HFF-Myc (cell line): ENCODE measurements around the gene S100A5.
"Not testable (repeated sequence)": the region's sequence is repeated elsewhere in the genome, so short reads cannot be mapped to it uniquely, and the experiment has no call there.

ENCODE experiments used
- DNase-seq: peaks from one replicate; pipeline ENCODE4 v3.0.0-alpha.2; 2011; ENCODE audit warnings: low read depth; ENCODE audit errors: extremely low read depth
- H3K4me3 ChIP-seq: replicated peaks from 2 replicates; pipeline ENCODE4 v1.5.1; 2011; ENCODE audit warnings: low read depth, mild to moderate bottlenecking, control low read depth, low read length
- TF ChIP-seq, protein P1 (sequence below): IDR thresholded peaks from 2 replicates; pipeline ENCODE4 v1.5.1; 2012; ENCODE audit warnings: mild to moderate bottlenecking, low read depth, low read length, control low read depth; ENCODE audit errors: missing control alignments

Gene S100A5

DNA sequence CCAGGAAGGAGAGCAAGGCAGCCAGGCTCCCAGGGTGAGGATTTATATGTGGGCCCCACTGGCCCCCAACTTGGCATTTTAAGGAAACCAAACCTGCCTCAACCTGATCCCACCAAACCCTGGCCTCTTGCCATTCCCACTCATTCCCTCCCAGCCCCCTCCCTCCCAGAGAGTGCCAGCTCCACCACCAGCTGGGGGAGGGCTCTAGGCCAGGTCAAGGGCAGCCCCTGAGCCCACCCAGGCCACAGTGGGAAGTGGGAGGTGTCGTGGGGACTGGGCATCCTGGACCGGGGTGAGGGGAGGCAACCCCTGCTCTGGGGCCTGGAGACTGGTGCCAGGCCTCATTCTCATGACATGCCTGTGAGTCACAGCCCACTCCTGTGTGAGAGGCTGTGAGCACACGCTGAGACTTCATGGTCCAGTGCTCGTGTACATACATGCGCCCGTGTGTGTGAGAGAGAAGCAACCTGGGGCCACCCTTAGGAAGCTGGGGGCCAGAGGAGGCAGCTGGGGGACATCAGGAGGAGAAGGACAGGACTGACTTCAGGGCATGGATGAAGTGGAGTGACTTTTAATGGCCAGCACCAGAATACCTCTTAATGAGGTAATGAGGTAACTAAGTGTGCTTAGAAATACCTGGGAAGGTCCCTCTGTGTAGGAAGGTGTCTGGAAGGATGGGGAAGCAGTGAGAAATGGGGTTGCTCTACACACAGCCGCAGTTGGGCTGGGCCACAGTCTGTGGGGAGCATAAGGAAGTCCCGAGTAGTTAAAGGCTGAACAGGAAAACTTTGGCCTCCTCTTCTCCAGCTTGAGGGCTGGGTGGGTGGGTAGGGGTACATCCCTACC, 25.0 kb upstream of the S100A5 start, which contains the start of gene S100A2:
Gene S100A2 (minus strand): TSS at position 316 of the 846 bp plus-strand sequence. CDS start 1,967 bp downstream, outside the sequence.
- TF ChIP-seq, protein P1, sequence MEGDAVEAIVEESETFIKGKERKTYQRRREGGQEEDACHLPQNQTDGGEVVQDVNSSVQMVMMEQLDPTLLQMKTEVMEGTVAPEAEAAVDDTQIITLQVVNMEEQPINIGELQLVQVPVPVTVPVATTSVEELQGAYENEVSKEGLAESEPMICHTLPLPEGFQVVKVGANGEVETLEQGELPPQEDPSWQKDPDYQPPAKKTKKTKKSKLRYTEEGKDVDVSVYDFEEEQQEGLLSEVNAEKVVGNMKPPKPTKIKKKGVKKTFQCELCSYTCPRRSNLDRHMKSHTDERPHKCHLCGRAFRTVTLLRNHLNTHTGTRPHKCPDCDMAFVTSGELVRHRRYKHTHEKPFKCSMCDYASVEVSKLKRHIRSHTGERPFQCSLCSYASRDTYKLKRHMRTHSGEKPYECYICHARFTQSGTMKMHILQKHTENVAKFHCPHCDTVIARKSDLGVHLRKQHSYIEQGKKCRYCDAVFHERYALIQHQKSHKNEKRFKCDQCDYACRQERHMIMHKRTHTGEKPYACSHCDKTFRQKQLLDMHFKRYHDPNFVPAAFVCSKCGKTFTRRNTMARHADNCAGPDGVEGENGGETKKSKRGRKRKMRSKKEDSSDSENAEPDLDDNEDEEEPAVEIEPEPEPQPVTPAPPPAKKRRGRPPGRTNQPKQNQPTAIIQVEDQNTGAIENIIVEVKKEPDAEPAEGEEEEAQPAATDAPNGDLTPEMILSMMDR, result no peak
- H3K4me3 ChIP-seq, result no peak within 1 kb of the TSS
- DNase-seq, result peak; percentile 72

DNA sequence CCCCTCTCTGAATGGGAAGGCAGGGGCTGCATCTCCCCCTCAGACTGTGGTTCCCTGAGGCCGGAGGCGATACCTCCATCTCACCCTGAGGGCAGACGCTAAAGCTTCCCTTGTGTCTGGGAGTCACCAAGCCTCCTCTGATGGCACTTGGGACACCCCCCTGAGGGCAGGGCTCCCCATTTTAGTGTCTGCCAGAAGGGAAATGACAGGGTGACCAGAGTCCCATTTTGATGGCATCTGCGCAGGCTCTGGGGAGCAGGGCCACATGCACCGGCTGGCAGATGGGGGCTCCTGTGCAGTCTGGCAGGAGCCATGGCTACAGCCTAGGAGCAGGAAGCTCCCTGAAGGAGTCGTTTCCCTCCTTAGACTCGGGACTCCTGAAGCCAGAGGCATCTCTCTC, 23.3 kb upstream of the S100A5 start:
- no peak overlapping the region for H3K4me3 ChIP-seq
- TF ChIP-seq, protein P1, result no peak

DNA sequence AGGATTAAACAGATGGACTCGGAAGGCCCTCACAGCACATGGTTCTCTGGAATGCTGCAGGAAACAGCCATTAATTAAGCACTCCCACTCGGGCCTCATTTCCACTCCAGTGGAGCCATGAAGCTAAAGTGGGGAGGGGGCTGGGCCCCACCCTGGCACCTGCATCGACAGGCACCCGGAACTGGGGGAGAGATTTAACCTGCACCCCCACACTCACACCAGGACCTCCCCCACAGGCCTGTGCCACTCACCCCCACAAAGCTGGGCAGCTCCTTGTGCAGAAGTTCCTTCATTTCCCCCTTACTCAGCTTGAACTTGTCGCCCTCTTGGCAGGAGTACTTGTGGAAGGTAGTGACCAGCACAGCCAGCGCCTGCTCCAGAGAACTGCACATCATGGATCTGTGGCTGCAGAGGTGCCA, 22.8 kb upstream of the S100A5 start:
- DNase-seq, result no peak
- H3K4me3 ChIP-seq, result no peak overlapping the region
- TF ChIP-seq, protein P1, result no peak

More for the DNA sequence above, 23.3 kb upstream of the S100A5 start:
- DNase-seq, result no peak

DNA sequence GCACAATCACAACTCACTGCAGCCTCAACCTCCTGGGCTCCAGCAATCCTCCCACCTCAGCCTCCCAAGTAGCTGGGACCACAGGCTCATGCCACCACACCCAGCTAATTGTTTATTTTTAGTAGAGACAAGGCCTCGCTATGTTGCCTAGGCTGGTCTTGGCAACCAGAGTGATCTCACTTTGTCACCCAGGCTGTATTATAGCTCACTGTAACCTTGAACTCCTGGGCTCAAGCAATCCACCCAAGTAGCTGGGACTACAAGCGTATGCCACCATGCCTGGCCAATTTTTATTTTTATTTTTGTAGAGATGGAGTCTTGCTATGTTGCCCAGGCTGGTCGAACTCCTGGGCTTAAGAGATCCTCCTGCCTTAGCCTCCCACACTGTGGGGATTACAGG, 21.3 kb upstream of the S100A5 start:
- not testable (repeated sequence) for DNase-seq, H3K4me3 ChIP-seq

DNA sequence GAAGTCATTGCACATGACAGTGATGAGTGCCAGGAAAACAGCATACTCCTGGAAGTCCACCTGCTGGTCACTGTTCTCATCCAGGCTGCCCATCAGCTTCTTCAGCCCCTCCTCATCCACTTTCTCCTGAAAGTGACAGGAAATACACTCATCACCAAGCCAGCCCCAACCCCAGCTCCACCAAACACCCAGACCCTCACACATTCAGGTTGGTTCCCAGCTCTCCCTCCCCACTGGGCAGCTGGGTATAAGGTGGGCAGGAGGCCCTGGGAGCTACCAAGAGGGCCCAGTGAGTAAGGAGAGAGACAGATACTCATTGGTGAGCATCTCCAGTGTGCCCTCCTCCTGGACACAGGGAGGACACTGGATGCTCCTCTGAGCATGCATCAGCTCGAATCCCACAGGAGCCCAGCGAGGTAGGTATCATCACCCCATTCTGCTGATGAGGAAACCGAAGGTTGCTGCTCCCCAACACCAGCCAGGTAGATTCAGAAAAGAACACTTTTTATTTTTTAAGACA, 20.8 kb upstream of the S100A5 start:
- H3K4me3 ChIP-seq, result no peak overlapping the region
- TF ChIP-seq, protein P1, result no peak
- DNase-seq, result no peak

DNA sequence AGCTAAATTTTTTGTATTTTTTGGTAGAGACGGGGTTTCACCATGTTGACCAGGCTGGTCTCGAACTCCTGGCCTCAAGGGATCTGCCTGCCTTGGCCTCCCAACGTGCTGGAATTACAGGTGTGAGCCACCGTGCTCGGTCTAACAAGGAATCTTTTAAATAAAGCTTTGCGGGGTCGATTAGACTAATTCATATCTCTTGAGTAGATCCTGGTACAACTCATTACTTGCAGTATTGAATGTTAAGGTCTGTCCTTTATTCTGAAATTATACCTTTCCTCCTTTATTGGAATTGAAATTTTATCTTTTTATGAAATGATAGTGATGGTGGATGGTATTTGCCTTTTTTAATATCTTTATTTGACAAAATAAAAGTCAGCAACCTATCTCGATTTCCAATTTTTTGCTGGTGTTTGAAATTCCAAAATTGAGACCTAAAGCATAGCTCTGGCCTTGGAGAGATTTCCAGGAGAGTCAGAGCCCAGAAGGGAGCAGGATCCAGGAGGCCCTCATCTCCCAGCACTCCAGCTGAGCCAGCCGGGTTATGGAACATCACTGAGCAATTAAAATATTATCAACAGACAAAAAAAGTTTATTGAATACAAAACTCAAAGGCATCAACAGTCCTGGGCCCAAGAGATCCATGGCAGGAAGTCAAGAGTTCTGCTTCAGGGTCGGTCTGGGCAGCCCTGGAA, 20.2 kb upstream of the S100A5 start:
- no peak overlapping the region for H3K4me3 ChIP-seq
- no peak for DNase-seq
- TF ChIP-seq, protein P1, result peak; percentile 3

DNA sequence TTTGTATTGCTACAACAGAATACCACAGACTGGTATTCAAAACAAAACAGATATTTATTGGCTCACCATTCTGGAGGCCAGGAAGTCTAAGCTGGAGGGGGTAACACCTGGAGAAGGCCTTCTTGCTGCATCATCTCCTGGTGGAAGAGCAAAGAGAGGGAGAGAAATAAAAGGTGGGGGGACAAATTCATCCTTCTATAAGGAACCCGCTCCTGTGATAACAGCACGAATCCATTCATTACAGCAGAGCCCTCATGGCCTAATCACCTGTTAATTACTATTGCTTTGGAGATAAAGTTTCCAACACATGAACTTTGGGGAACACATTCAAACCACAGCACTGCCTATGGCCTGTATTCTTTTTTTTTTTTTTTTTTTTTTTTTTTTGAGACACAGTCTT, 19.5 kb upstream of the S100A5 start:
- H3K4me3 ChIP-seq, result no peak overlapping the region
- TF ChIP-seq, protein P1, result no peak
- no peak for DNase-seq
